GM23338 (cell line): ENCODE results near the gene AREL1. TPM values are rescaled to one million over a fixed set of nuclear protein-coding genes. Genes with fewer than 3 reads are reported as not detected.

Experiments
- ATAC-seq: fragments of 200-7000 bp; cut with Tn5 transposase; 3 replicates; pipeline ENCODE4 v1.9.1; 2020
- DNase-seq: peaks from one replicate; pipeline ENCODE4 v3.0.0-alpha.2; 2015; ENCODE audit warnings: low spot score
- H2AFZ ChIP-seq: fragments of 200-600 bp; sonication (generic); 2 replicates; pipeline ENCODE4 v1.8.0; 2016; ENCODE audit warnings: antibody characterized with exemption, mild to moderate bottlenecking, moderate library complexity
- H3F3A ChIP-seq: fragments of 200-600 bp; sonication (generic); replicated peaks from 2 replicates; pipeline ENCODE4 v1.8.0; 2017; ENCODE audit warnings: antibody characterized with exemption, mixed run types, low read depth
- H3K27ac ChIP-seq: fragments of 200-600 bp; sonication (generic); 2 replicates; pipeline ENCODE4 v1.6.1; 2016; ENCODE audit warnings: low read depth
- H3K27me3 ChIP-seq: fragments of 200-600 bp; sonication (generic); 2 replicates; pipeline ENCODE4 v1.8.0; 2016; ENCODE audit warnings: mild to moderate bottlenecking, mixed run types, moderate library complexity; ENCODE audit not compliant: insufficient read depth
- H3K36me3 ChIP-seq: fragments of 200-600 bp; sonication (generic); 2 replicates; pipeline ENCODE4 v1.8.0; 2016; ENCODE audit warnings: mild to moderate bottlenecking; ENCODE audit not compliant: insufficient read depth
- H3K4me1 ChIP-seq: fragments of 200-600 bp; sonication (generic); 2 replicates; pipeline ENCODE4 v1.8.0; 2016; ENCODE audit warnings: mild to moderate bottlenecking, moderate library complexity; ENCODE audit not compliant: insufficient read depth
- H3K4me2 ChIP-seq: fragments of 200-600 bp; sonication (generic); 2 replicates; pipeline ENCODE4 v1.7.1; 2017; ENCODE audit warnings: mixed run types
- H3K4me3 ChIP-seq: fragments of 200-600 bp; sonication (generic); 2 replicates; pipeline ENCODE4 v1.6.1; 2016; ENCODE audit warnings: mixed run types
- H3K79me2 ChIP-seq: fragments of 200-600 bp; sonication (generic); replicated peaks from 2 replicates; pipeline ENCODE4 v1.8.0; 2017; ENCODE audit warnings: mild to moderate bottlenecking; ENCODE audit not compliant: insufficient read depth
- H3K9me2 ChIP-seq: fragments of 200-600 bp; sonication (generic); 2 replicates; pipeline ENCODE4 v1.8.0; 2017; ENCODE audit not compliant: insufficient read depth
- H4K20me1 ChIP-seq: fragments of 200-600 bp; sonication (generic); replicated peaks from 2 replicates; pipeline ENCODE4 v1.8.0; 2017; ENCODE audit warnings: mild to moderate bottlenecking; ENCODE audit not compliant: insufficient read depth
- H3K27ac Mint-ChIP-seq: 2 replicates; pipeline ENCODE4 v1.8.0; 2020; ENCODE audit warnings: inconsistent platforms, mild to moderate bottlenecking, moderate library complexity, mixed read lengths
- H3K27me3 Mint-ChIP-seq: 3 replicates; pipeline ENCODE4 v1.8.0; 2022; ENCODE audit warnings: low read depth, mild to moderate bottlenecking, moderate library complexity, mixed read lengths, inconsistent platforms; ENCODE audit not compliant: insufficient read depth, poor library complexity
- H3K36me3 Mint-ChIP-seq: 3 replicates; pipeline ENCODE4 v1.8.0; 2021; ENCODE audit warnings: low read depth, mild to moderate bottlenecking, inconsistent platforms, moderate library complexity, mixed read lengths
- H3K4me1 Mint-ChIP-seq: 3 replicates; pipeline ENCODE4 v1.8.0; 2020; ENCODE audit warnings: mild to moderate bottlenecking, inconsistent platforms, mixed read lengths
- H3K4me3 Mint-ChIP-seq: 3 replicates; pipeline ENCODE4 v1.8.0; 2021; ENCODE audit warnings: moderate library complexity, mild to moderate bottlenecking, inconsistent platforms, mixed read lengths
- H3K9me3 Mint-ChIP-seq: 3 replicates; pipeline ENCODE4 v1.8.0; 2020; ENCODE audit warnings: moderate library complexity, mild to moderate bottlenecking, inconsistent platforms, mixed read lengths
- CREB1 ChIP-seq: fragments of 250-450 bp; sonication (Bioruptor Pico); IDR thresholded peaks from 2 replicates; pipeline ENCODE4 v1.5.0; 2020; ENCODE audit warnings: low read depth, mild to moderate bottlenecking, moderate library complexity
- CTCF ChIP-seq, 2 experiments: fragments of 200-600 bp in 1 of 2; sonication (generic) in 1 of 2; conservative IDR thresholded peaks; 2 replicates each; pipeline versions ENCODE4 v1.5.1 to v1.6.1; 2016 to 2017; ENCODE audit warnings: antibody characterized with exemption in 2 of 2, low read depth in 2 of 2, mild to moderate bottlenecking in 2 of 2, moderate library complexity in 1 of 2
- EZH2 ChIP-seq: fragments of 200-600 bp; sonication (generic); IDR thresholded peaks from one replicate; pipeline ENCODE4 v1.8.0; 2017; ENCODE audit warnings: antibody characterized with exemption, mild to moderate bottlenecking, low read depth; ENCODE audit not compliant: unreplicated experiment
- EZH2phosphoT487 ChIP-seq: fragments of 200-600 bp; sonication (generic); IDR thresholded peaks from one replicate; pipeline ENCODE4 v1.8.1; 2018; ENCODE audit warnings: antibody characterized with exemption; ENCODE audit not compliant: unreplicated experiment
- POLR2AphosphoS5 ChIP-seq: IDR thresholded peaks from 2 replicates; pipeline ENCODE4 v1.6.1; 2016; ENCODE audit warnings: antibody characterized with exemption, low read depth
- STAT1 ChIP-seq: IDR thresholded peaks from one replicate; pipeline ENCODE4 v1.6.1; 2016; ENCODE audit warnings: antibody characterized with exemption; ENCODE audit not compliant: unreplicated experiment
- ZNF114 ChIP-seq: fragments of 250-450 bp; sonication (Bioruptor Pico); IDR thresholded peaks from 2 replicates; pipeline ENCODE4 v1.5.0; 2020; ENCODE audit warnings: mild to moderate bottlenecking, moderate library complexity
- ZNF331 ChIP-seq: fragments of 250-450 bp; sonication (Bioruptor Pico); IDR thresholded peaks from 2 replicates; pipeline ENCODE4 v1.5.0; 2020; ENCODE audit warnings: low read depth, mild to moderate bottlenecking, moderate library complexity
- ZNF462 ChIP-seq: fragments of 250-450 bp; sonication (Bioruptor Pico); IDR thresholded peaks from 2 replicates; pipeline ENCODE4 v1.5.0; 2020; ENCODE audit warnings: mild to moderate bottlenecking, moderate library complexity
- polyA plus RNA-seq: library from polyadenylated mRNA; unstranded; fragments of >200 nt; fragmentation: Nextera tagmentation; extraction: Ambion mirVana; gene quantifications from 2 replicates; pipeline ENCODE4 v1.2.1, GENCODE V29; 2016
- total RNA-seq: library from RNA; depleted of rRNA; stranded (reverse); fragments of >200 nt; shearing (Covaris generic); gene quantifications from 2 replicates; pipeline ENCODE4 v1.2.3, GENCODE V29; 2014

The AREL1 gene
- total and polyA plus RNA-seq, 2 experiments from 2014 or later: 7.5 to 23.6 TPM

GRCh38 chr14:74614508-74615495 lies 98.1 kb downstream of the AREL1 start (continued):
- TF ChIP-seq ZNF462 (CRISPR knock-in tag) (no peak), ZNF114 (CRISPR knock-in tag) (no peak), EZH2phosphoT487 (no peak)

- peaks cover 38% of the 10 kb centered on the region for H3K27me3 ChIP-seq
- no peak for TF ChIP-seq EZH2
- no peak for TF ChIP-seq CTCF (conservative IDR thresholded peaks at IDR 0.05; ENCODE audit: low read depth in 2 of 2)
- TF ChIP-seq ZNF331 (CRISPR knock-in tag): no peak
- TF ChIP-seq POLR2AphosphoS5: no peak
- no peak for TF ChIP-seq CREB1 (CRISPR knock-in tag)
- no peak for TF ChIP-seq STAT1
Observed at GRCh38 chr14:74613211-74613914, 99.5 kb downstream of the AREL1 start.

More at GRCh38 chr14:74613211-74613914, 99.5 kb downstream of the AREL1 start:
- H3K4me3 Mint-ChIP-seq: no peak overlapping the region; the same call in 2 of the 3 replicates
- DNase-seq: no peak
- no peaks in the 10 kb centered on the region for H3K4me1 ChIP-seq
- H3K79me2 ChIP-seq: no peaks in the 10 kb centered on the region
- H3K36me3 Mint-ChIP-seq: peaks cover 4% of the 10 kb centered on the region; the same call in 1 of the 3 replicates
- H3K4me2 ChIP-seq: no peak overlapping the region
- peaks cover 10% of the 10 kb centered on the region; the same call in 2 of the 3 replicates for H3K9me3 Mint-ChIP-seq
- H3K27me3 Mint-ChIP-seq: peaks cover 55% of the 10 kb centered on the region
- no peaks in the 10 kb centered on the region; the same call in 1 of the 2 replicates for H3F3A ChIP-seq
- no peak overlapping the region for H3K27ac Mint-ChIP-seq
- no peaks in the 10 kb centered on the region for H3K9me2 ChIP-seq
- H3K36me3 ChIP-seq: no peaks in the 10 kb centered on the region
- no peak overlapping the region for H2AFZ ChIP-seq
- H4K20me1 ChIP-seq: no peaks in the 10 kb centered on the region
- no peak overlapping the region for H3K27ac ChIP-seq
- no peak for ATAC-seq
- H3K4me1 Mint-ChIP-seq: peaks cover 24% of the 10 kb centered on the region
- no peak overlapping the region for H3K4me3 ChIP-seq
